AG09319 (cell line): ENCODE measurements around the gene DPP7.

Experiments
- DNase-seq: peaks from one replicate; pipeline ENCODE4 v3.0.0-alpha.2; 2010; ENCODE audit warnings: low read depth; ENCODE audit errors: extremely low read depth
- TF ChIP-seq, protein P1 (sequence below): IDR thresholded peaks from 2 replicates; pipeline ENCODE4 v1.5.1; 2011; ENCODE audit warnings: low read depth, mild to moderate bottlenecking, inconsistent platforms, low read length, moderate library complexity

Gene DPP7

DNA sequence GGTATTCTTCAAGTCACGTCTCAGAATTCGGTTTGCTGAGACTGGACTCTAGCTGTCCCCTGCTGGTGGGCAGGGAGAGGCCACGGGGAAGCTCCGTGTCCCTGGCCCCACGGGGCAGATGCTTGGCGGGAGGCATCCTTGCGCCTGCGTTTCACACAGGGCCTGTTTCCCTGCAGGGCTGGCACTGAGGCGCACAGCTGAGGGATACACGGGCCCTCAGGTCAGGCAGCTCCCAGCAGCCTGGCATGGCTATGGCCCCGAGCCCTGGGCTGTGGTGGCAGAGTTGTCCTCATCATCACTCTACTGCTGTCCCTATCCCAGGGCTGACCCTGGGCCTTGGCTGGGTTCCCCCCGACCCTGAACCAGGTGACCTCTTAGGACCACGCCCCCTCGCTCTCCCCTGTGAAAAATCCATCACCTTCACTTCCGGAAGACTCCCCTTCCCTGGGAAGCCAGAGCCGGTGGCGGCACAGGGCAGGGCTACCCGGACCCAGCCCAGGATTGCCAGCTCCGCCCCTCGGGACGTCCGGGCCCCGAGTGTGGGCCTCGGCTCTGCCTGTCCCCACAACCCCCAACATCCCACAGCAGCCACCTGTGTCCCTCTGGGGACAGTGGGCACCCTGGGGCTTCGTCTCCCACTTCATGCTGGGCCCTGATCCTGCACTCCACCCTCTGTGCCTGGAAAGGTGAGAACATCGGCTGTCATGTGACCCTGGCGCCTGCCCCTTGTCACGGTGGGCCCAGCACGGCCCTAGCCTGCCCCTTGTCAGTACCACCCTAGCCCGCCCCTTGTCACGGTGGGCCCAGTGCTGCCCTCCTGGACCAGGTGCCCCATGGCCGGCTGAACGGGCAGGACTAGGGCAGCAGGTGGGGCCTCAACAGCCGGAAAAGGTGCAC, 5.0 kb downstream of the DPP7 start:
- TF ChIP-seq, protein P1, sequence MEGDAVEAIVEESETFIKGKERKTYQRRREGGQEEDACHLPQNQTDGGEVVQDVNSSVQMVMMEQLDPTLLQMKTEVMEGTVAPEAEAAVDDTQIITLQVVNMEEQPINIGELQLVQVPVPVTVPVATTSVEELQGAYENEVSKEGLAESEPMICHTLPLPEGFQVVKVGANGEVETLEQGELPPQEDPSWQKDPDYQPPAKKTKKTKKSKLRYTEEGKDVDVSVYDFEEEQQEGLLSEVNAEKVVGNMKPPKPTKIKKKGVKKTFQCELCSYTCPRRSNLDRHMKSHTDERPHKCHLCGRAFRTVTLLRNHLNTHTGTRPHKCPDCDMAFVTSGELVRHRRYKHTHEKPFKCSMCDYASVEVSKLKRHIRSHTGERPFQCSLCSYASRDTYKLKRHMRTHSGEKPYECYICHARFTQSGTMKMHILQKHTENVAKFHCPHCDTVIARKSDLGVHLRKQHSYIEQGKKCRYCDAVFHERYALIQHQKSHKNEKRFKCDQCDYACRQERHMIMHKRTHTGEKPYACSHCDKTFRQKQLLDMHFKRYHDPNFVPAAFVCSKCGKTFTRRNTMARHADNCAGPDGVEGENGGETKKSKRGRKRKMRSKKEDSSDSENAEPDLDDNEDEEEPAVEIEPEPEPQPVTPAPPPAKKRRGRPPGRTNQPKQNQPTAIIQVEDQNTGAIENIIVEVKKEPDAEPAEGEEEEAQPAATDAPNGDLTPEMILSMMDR: no peak
- no peak for DNase-seq

- no peak for DNase-seq
- TF ChIP-seq, protein P1: no peak
These were observed 5.8 kb downstream of the DPP7 start for GRCh38 chr9:137108608-137109249.

DNA sequence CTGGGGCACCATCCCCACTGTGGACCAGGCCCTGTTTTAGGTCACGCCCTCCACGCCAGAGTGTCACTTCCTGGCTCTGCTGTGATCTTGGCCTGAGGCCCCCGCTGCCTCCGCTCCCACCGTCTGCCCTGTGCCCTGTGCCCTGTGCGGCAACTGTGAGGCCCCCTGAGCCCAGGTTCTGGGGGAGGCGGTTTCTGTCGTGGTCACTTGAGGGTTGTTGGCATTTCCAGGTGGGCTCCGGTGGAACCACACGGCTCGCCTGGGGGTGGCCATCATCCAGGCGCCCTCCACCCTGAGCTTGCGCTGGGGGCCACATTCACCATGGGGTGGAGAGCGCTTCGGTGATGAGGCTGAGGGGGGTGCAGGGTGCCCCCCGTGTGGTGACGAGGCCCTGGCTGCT, 6.6 kb downstream of the DPP7 start:
- TF ChIP-seq, protein P1: no peak
- DNase-seq: no peak

GRCh38 chr9:137107312-137107921, 7.1 kb downstream of the DPP7 start:
- TF ChIP-seq, protein P1: no peak
- no peak for DNase-seq

DNA sequence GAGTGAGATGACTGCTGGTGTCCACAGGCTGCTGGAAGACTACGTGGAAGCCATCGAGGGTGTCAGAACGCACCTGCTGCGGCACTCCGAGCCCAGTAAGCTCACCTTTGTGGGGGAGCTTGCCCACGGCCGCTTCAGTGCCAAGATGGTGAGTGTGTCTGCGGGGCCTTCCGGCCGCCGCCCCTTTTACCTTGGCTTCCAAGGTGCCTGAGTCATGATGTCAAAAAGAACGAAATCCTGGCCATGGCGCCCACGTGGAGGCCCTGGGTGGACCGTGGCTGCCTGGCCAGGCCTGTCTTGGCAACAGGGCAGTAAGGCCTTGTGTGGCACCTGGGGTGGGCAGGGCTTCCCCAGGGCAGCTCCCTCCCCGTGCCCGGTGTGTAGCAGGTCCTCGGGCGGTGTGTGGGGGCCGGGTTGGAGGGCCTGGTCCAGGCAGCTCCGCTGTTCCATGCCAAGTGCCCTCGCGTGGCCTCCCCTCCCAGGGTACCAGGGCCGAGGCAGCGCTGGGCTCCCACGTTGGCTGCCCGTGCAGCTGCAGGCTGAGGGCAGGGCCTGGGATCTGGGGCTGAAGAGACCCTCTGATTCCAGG, 7.8 kb downstream of the DPP7 start:
- DNase-seq: no peak
- TF ChIP-seq, protein P1: no peak

GRCh38 chr9:137105814-137106661, 8.5 kb downstream of the DPP7 start:
- TF ChIP-seq, protein P1: no peak
- no peak for DNase-seq
